ENCODE data around the gene GFM1.

GRCh38 chr3:158625881-158626280, 18.4 kb upstream of the GFM1 start:
- TF ChIP-seq CTCF (IDR thresholded peaks at IDR 0.05) (no peak), POLR2AphosphoS5 (IDR thresholded peaks at IDR 0.05; ENCODE audit: insufficient read depth in 1 of 2, low read depth in 1 of 2) (no peak)
